PC-9 (cell line): ENCODE measurements around the gene GCNT4.

Source experiments
- EZH2 ChIP-seq: fragments of 200-600 bp; sonication (generic); IDR thresholded peaks from 2 replicates; pipeline ENCODE4 v1.8.0; 2017; ENCODE audit warnings: antibody characterized with exemption, low read depth
- TF ChIP-seq, protein P1 (sequence below): fragments of 200-600 bp; sonication (generic); conservative IDR thresholded peaks from 2 replicates; pipeline ENCODE4 v1.6.1; 2017; ENCODE audit warnings: mixed run types, antibody characterized with exemption, mild to moderate bottlenecking, moderate library complexity

GRCh38 chr5:75021219-75021618 is 31.1 kb downstream of the GCNT4 start:
- TF ChIP-seq, protein P1, sequence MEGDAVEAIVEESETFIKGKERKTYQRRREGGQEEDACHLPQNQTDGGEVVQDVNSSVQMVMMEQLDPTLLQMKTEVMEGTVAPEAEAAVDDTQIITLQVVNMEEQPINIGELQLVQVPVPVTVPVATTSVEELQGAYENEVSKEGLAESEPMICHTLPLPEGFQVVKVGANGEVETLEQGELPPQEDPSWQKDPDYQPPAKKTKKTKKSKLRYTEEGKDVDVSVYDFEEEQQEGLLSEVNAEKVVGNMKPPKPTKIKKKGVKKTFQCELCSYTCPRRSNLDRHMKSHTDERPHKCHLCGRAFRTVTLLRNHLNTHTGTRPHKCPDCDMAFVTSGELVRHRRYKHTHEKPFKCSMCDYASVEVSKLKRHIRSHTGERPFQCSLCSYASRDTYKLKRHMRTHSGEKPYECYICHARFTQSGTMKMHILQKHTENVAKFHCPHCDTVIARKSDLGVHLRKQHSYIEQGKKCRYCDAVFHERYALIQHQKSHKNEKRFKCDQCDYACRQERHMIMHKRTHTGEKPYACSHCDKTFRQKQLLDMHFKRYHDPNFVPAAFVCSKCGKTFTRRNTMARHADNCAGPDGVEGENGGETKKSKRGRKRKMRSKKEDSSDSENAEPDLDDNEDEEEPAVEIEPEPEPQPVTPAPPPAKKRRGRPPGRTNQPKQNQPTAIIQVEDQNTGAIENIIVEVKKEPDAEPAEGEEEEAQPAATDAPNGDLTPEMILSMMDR, result no peak
- TF ChIP-seq EZH2, result no peak
